ENCODE data around the gene CMTM4. TPM values are rescaled to one million over a fixed set of nuclear protein-coding genes. Genes with fewer than 3 reads are reported as not detected.

The CMTM4 gene
- polyA plus RNA-seq, 1 donor from 2014 or later: 27.2 TPM

Small RNAs within 50 kb of the gene (small RNA-seq; reads per million reads assigned to genes)
- 0 reads per million in 3 experiments for gene CKLF-CMTM1

Other genes starting within 250 kb of the CMTM4 start
- 15.9 and 17.8 TPM in 2 replicates for gene TK2, start 146.6 kb downstream of the CMTM4 start, polyA plus RNA-seq
- gene CKLF, start 144.2 kb downstream of the CMTM4 start, polyA plus RNA-seq: 15.2 and 40.8 TPM in 2 replicates
- gene CMTM1, start 130.3 kb downstream of the CMTM4 start, polyA plus RNA-seq: 1.3 and 1.6 TPM in 2 replicates
- 0.25 TPM in 1 of 2 replicates, not detected in the other for gene CMTM2, start 117.3 kb downstream of the CMTM4 start, polyA plus RNA-seq
- 7.7 and 8.2 TPM in 2 replicates for gene CMTM3, start 92.0 kb downstream of the CMTM4 start, polyA plus RNA-seq
- gene DYNC1LI2, start 54.9 kb upstream of the CMTM4 start, polyA plus RNA-seq: 237 and 249 TPM in 2 replicates
- 0.38 TPM in 1 of 2 replicates, not detected in the other for gene TERB1, start 104.8 kb upstream of the CMTM4 start, polyA plus RNA-seq
- gene NAE1, start 134.2 kb upstream of the CMTM4 start, polyA plus RNA-seq: 209 and 227 TPM in 2 replicates
- not detected in 2 replicates for gene CA7, start 147.7 kb upstream of the CMTM4 start, polyA plus RNA-seq
- gene PDP2, start 183.8 kb upstream of the CMTM4 start, polyA plus RNA-seq: 3.0 and 4.2 TPM in 2 replicates
- gene CDH16, start 222.1 kb upstream of the CMTM4 start, polyA plus RNA-seq: not detected in 2 replicates
- 1.0 TPM in 2 replicates for gene RRAD, start 228.8 kb upstream of the CMTM4 start, polyA plus RNA-seq
- gene CIAO2B, start 237.7 kb upstream of the CMTM4 start, polyA plus RNA-seq: 323 and 339 TPM in 2 replicates
- 22.9 and 31.4 TPM in 2 replicates for gene CES2, start 238.8 kb upstream of the CMTM4 start, polyA plus RNA-seq